Right renal pelvis (tissue), 4 donors: ENCODE results near the gene C13orf42. TPM values are rescaled to one million over a fixed set of nuclear protein-coding genes. Genes with fewer than 3 reads are reported as not detected.

Experiments used
- DNase-seq, 4 donors: peaks; one replicate each; pipeline ENCODE4 v3.0.0-alpha.2; 2013; ENCODE audit warnings: low read depth in 4 of 4, low spot score in 3 of 4, missing footprints in 1 of 4
- polyA plus RNA-seq, 4 donors: library from polyadenylated mRNA; unstranded; fragments of 120-200 nt; gene quantifications; one replicate each; pipeline ENCODE4 v1.2.1, GENCODE V29; 2013; ENCODE audit not compliant: insufficient read length in 4 of 4

The C13orf42 gene
- under 1 TPM; 0.22 to 0.66 (median 0.33) TPM for polyA plus RNA-seq

- no peak for DNase-seq
Observed at GRCh38 chr13:51111174-51111573, at the start of gene C13orf42. TSS of gene C13orf42 (minus strand) at chr13:51111274. CDS start at chr13:51111209, 65 bp downstream.

- no peak for DNase-seq
Observed at GRCh38 chr13:51158880-51159518, 47.9 kb upstream of the C13orf42 start.

- no peak for DNase-seq
Observed at GRCh38 chr13:51158365-51158764, 47.3 kb upstream of the C13orf42 start.

GRCh38 chr13:51156648-51157047 is 45.6 kb upstream of the C13orf42 start:
- no peak for DNase-seq

- DNase-seq, result no peak
Observed at GRCh38 chr13:51155776-51156515, 44.9 kb upstream of the C13orf42 start.

- no peak for DNase-seq
Observed at GRCh38 chr13:51155161-51155560, 44.1 kb upstream of the C13orf42 start.

- DNase-seq, result no peak
Observed at GRCh38 chr13:51154029-51154555, 43.0 kb upstream of the C13orf42 start.

GRCh38 chr13:51153527-51153926 is 42.5 kb upstream of the C13orf42 start:
- DNase-seq, result no peak

- DNase-seq, result no peak
Observed at GRCh38 chr13:51152701-51153100, 41.6 kb upstream of the C13orf42 start.

GRCh38 chr13:51151463-51151862 is 40.4 kb upstream of the C13orf42 start:
- DNase-seq, result no peak

GRCh38 chr13:51148952-51149573 is 38.0 kb upstream of the C13orf42 start:
- peak; percentile 34 to 52 (median 42) for DNase-seq

- DNase-seq, result no peak
Observed at GRCh38 chr13:51148223-51148951, 37.3 kb upstream of the C13orf42 start.

- no peak for DNase-seq
Observed at GRCh38 chr13:51147732-51148131, 36.7 kb upstream of the C13orf42 start.

GRCh38 chr13:51146667-51147066 is 35.6 kb upstream of the C13orf42 start:
- DNase-seq, result no peak

GRCh38 chr13:51137250-51137649 is 26.2 kb upstream of the C13orf42 start:
- no peak for DNase-seq

GRCh38 chr13:51136276-51136980 is 25.4 kb upstream of the C13orf42 start:
- DNase-seq, result no peak

GRCh38 chr13:51134763-51135365 is 23.8 kb upstream of the C13orf42 start:
- DNase-seq, result no peak

- no peak for DNase-seq
Observed at GRCh38 chr13:51130348-51130747, 19.3 kb upstream of the C13orf42 start.

GRCh38 chr13:51125495-51126226 is 14.6 kb upstream of the C13orf42 start:
- peak; percentile 6 to 32 (median 24) for DNase-seq
